ENCODE measurements around the gene TIMP3. TPM values are rescaled to one million over a fixed set of nuclear protein-coding genes. Genes with fewer than 3 reads are reported as not detected.
A peak's percentile ranks its signal among the peaks of the same experiment; 100 is the strongest.

The TIMP3 gene
- total RNA-seq, 1 experiment from 2014 or later: 14.1 TPM

- BruUV-seq (replicated peaks): no TSS peak
- no peaks in the 10 kb centered on the region for H3K27me3 ChIP-seq (replicated peaks; ENCODE audit: insufficient read depth, low read depth, low read length, poor library complexity)
- DNase-seq (ENCODE audit: low spot score): peak; percentile 41
- no peaks in the 10 kb centered on the region for H3K4me1 ChIP-seq (ENCODE audit: insufficient read depth, low read length, poor library complexity, severe bottlenecking)
- no peak overlapping the region for H3K4me3 ChIP-seq (ENCODE audit: low read depth, low read length, poor library complexity, severe bottlenecking)
- TF ChIP-seq, protein P1, sequence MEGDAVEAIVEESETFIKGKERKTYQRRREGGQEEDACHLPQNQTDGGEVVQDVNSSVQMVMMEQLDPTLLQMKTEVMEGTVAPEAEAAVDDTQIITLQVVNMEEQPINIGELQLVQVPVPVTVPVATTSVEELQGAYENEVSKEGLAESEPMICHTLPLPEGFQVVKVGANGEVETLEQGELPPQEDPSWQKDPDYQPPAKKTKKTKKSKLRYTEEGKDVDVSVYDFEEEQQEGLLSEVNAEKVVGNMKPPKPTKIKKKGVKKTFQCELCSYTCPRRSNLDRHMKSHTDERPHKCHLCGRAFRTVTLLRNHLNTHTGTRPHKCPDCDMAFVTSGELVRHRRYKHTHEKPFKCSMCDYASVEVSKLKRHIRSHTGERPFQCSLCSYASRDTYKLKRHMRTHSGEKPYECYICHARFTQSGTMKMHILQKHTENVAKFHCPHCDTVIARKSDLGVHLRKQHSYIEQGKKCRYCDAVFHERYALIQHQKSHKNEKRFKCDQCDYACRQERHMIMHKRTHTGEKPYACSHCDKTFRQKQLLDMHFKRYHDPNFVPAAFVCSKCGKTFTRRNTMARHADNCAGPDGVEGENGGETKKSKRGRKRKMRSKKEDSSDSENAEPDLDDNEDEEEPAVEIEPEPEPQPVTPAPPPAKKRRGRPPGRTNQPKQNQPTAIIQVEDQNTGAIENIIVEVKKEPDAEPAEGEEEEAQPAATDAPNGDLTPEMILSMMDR (conservative IDR thresholded peaks at IDR 0.05; ENCODE audit: low read depth, low read length): no peak
- no peak for TF ChIP-seq EZH2 (IDR thresholded peaks at IDR 0.05; ENCODE audit: borderline replicate concordance, low read depth, low read length, poor library complexity, severe bottlenecking)
- intact Hi-C loops (cut with micrococcal nuclease; ENCODE audit: unreplicated experiment): no loop called here
- H3K9me3 ChIP-seq (ENCODE audit: low read depth, low read length, poor library complexity, severe bottlenecking): no peaks in the 10 kb centered on the region
- H3K27ac ChIP-seq (ENCODE audit: low read depth, low read length, poor library complexity, severe bottlenecking): no peak overlapping the region
- ChIA-PET POLR2A (ENCODE audit: low non-redundant PET) (no interaction called here), CTCF (no interaction called here)
- no peaks in the 10 kb centered on the region for H3K36me3 ChIP-seq (ENCODE audit: insufficient read depth, low read length, poor library complexity, severe bottlenecking)
Observed at GRCh38 chr22:32904044-32904443, 102.5 kb downstream of the TIMP3 start.

DNA sequence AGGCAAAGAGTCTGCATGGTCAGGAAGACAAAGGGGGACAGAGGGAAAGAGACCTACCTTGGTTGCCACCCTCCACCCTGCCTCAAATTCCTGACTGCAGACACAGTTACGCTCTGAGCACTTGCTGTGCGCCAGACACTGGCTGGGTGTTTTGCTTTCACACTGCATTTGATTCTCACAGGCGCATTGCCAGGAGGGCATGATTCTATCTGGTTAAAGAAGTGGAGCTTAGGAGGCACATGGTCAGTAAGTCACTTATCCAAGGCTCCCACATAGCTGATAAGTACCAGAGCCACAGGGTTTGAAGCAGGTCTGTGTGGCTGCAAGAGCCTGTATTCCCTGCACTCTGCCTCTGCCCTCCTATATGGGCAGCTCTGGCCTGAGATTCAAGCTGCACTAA lies 103.9 kb downstream of the TIMP3 start:
- ChIA-PET CTCF (no interaction called here), POLR2A (ENCODE audit: low non-redundant PET) (no interaction called here)
- Histone ChIP-seq H3K4me1 (ENCODE audit: insufficient read depth, low read length, poor library complexity, severe bottlenecking) (no peaks in the 10 kb centered on the region), H3K9me3 (ENCODE audit: low read depth, low read length, poor library complexity, severe bottlenecking) (no peaks in the 10 kb centered on the region), H3K27ac (ENCODE audit: low read depth, low read length, poor library complexity, severe bottlenecking) (no peak overlapping the region), H3K27me3 (replicated peaks; ENCODE audit: insufficient read depth, low read depth, low read length, poor library complexity) (no peaks in the 10 kb centered on the region), H3K36me3 (ENCODE audit: insufficient read depth, low read length, poor library complexity, severe bottlenecking) (no peaks in the 10 kb centered on the region), H3K4me3 (ENCODE audit: low read depth, low read length, poor library complexity, severe bottlenecking) (no peak overlapping the region)
- TF ChIP-seq, protein P1 (conservative IDR thresholded peaks at IDR 0.05; ENCODE audit: low read depth, low read length): no peak
- TF ChIP-seq EZH2 (IDR thresholded peaks at IDR 0.05; ENCODE audit: borderline replicate concordance, low read depth, low read length, poor library complexity, severe bottlenecking): no peak
- intact Hi-C loops (cut with micrococcal nuclease; ENCODE audit: unreplicated experiment): no loop called here
- DNase-seq (ENCODE audit: low spot score): no peak
- BruUV-seq (replicated peaks): no TSS peak

GRCh38 chr22:32909581-32910428 lies 108.3 kb downstream of the TIMP3 start:
- ChIA-PET CTCF (no interaction called here), POLR2A (ENCODE audit: low non-redundant PET) (no interaction called here)
- TF ChIP-seq, protein P1 (conservative IDR thresholded peaks at IDR 0.05; ENCODE audit: low read depth, low read length): no peak
- Histone ChIP-seq H3K9me3 (ENCODE audit: low read depth, low read length, poor library complexity, severe bottlenecking) (no peaks in the 10 kb centered on the region), H3K36me3 (ENCODE audit: insufficient read depth, low read length, poor library complexity, severe bottlenecking) (no peaks in the 10 kb centered on the region), H3K4me1 (ENCODE audit: insufficient read depth, low read length, poor library complexity, severe bottlenecking) (no peaks in the 10 kb centered on the region), H3K27me3 (replicated peaks; ENCODE audit: insufficient read depth, low read depth, low read length, poor library complexity) (no peaks in the 10 kb centered on the region), H3K4me3 (ENCODE audit: low read depth, low read length, poor library complexity, severe bottlenecking) (no peak overlapping the region), H3K27ac (ENCODE audit: low read depth, low read length, poor library complexity, severe bottlenecking) (no peak overlapping the region)
- DNase-seq (ENCODE audit: low spot score): no peak
- BruUV-seq (replicated peaks): no TSS peak
- intact Hi-C loops (cut with micrococcal nuclease; ENCODE audit: unreplicated experiment): no loop called here

Data from A673 (cell line).